Head of caudate nucleus (tissue), 42 donors: Measurements from ENCODE around the gene PPFIA1.
"Not testable (repeated sequence)": the region's sequence is repeated elsewhere in the genome, so short reads cannot be mapped to it uniquely, and the experiment has no call there.

ENCODE experiments used
- DNase-seq, 42 donors: peaks; one replicate each; pipeline versions ENCODE4 v3.0.0 to v3.0.0-alpha.2; 2020 to 2021; ENCODE audit warnings: mixed read lengths in 7 of 42
- intact Hi-C: fragments of 100-400 bp; cut with DNase I; formaldehyde crosslinking; loops from one replicate; pipeline ENCODE4 v1.15.0; 2022

PPFIA1 gene

GRCh38 chr11:70314730-70315129 is 44.2 kb downstream of the PPFIA1 start:
- intact Hi-C loops, result no loop called here
- DNase-seq, result no peak

- DNase-seq, result no peak
- intact Hi-C loops, result no loop called here
These were observed 45.2 kb downstream of the PPFIA1 start for GRCh38 chr11:70315716-70316115.

GRCh38 chr11:70317581-70318305 is 47.3 kb downstream of the PPFIA1 start:
- intact Hi-C loops, result no loop called here
- DNase-seq, result no peak

GRCh38 chr11:70319396-70320076 is 49.0 kb downstream of the PPFIA1 start:
- intact Hi-C loops, result no loop called here
- DNase-seq, result no peak

- intact Hi-C loops, result no loop called here
- no peak for DNase-seq
These were observed 52.2 kb downstream of the PPFIA1 start for GRCh38 chr11:70322666-70323065.

GRCh38 chr11:70323806-70324205 is 53.3 kb downstream of the PPFIA1 start:
- intact Hi-C loops, result no loop called here
- DNase-seq, result no peak

GRCh38 chr11:70324376-70325115 is 54.1 kb downstream of the PPFIA1 start:
- intact Hi-C loops, result no loop called here
- no peak for DNase-seq

- DNase-seq, result no peak
- intact Hi-C loops, result no loop called here
These were observed 55.3 kb downstream of the PPFIA1 start for GRCh38 chr11:70325824-70326223.

GRCh38 chr11:70326365-70326811 is 55.9 kb downstream of the PPFIA1 start:
- intact Hi-C loops, result no loop called here
- peak in 1 of 42 donors; percentile 17 for DNase-seq

GRCh38 chr11:70326833-70327232 is 56.3 kb downstream of the PPFIA1 start:
- DNase-seq, result no peak
- intact Hi-C loops, result no loop called here

GRCh38 chr11:70327717-70328116 is 57.2 kb downstream of the PPFIA1 start:
- no peak for DNase-seq
- intact Hi-C loops, result no loop called here

GRCh38 chr11:70328556-70328955 is 58.1 kb downstream of the PPFIA1 start:
- DNase-seq, result no peak
- intact Hi-C loops, result no loop called here

- intact Hi-C loops, DNase-seq: not testable (repeated sequence)
These were observed 60.9 kb downstream of the PPFIA1 start for GRCh38 chr11:70331320-70331843.

- DNase-seq, result peak; percentile 35 to 92 (median 72)
These were observed 61.4 kb downstream of the PPFIA1 start for GRCh38 chr11:70331901-70332300.

GRCh38 chr11:70332567-70332966 is 62.1 kb downstream of the PPFIA1 start:
- intact Hi-C loops, result no loop called here
- no peak for DNase-seq

More at GRCh38 chr11:70331901-70332300, 61.4 kb downstream of the PPFIA1 start:
- intact Hi-C loops, result no loop called here

- DNase-seq, result peak; percentile 29 to 93 (median 62)
- intact Hi-C loops, result no loop called here
These were observed 62.8 kb downstream of the PPFIA1 start for GRCh38 chr11:70333261-70333660.

- intact Hi-C loops, result no loop called here
- no peak for DNase-seq
These were observed 64.0 kb downstream of the PPFIA1 start for GRCh38 chr11:70334351-70334995.

- intact Hi-C loops, result no loop called here
- peak in 3 of 42 donors; percentile 16 to 49 (median 21) for DNase-seq
These were observed 65.0 kb downstream of the PPFIA1 start for GRCh38 chr11:70335511-70335910.

GRCh38 chr11:70338594-70338993 is 68.1 kb downstream of the PPFIA1 start:
- intact Hi-C loops, result no loop called here
- DNase-seq, result no peak
